Pancreas (tissue), 10 donors: Measurements from ENCODE around the gene RUNX1. TPM values are rescaled to one million over a fixed set of nuclear protein-coding genes. Genes with fewer than 3 reads are reported as not detected.

Experiments
- ATAC-seq, 4 donors: fragments of 200-7000 bp; cut with Tn5 transposase; one replicate each; pipeline versions ENCODE4 v1.8.0 to v1.9.1; 2020; ENCODE audit warnings: mild to moderate bottlenecking in 4 of 4, moderate library complexity in 4 of 4
- DNase-seq, 6 donors: peaks; one replicate each; pipeline ENCODE4 v3.0.0-alpha.2; 2020
- FAIRE-seq: peaks from 2 replicates; lab custom pipeline; 2012; peaks lifted over from hg19 to GRCh38; lab: Jason Lieb, UNC
- H3K27ac ChIP-seq, 4 donors: fragments of 200-600 bp; sonication (generic); 1 replicate in 3 of 4; 2 replicates in 1 of 4; pipeline versions ENCODE4 v1.5.0 to v1.8.0; 2020
- H3K27me3 ChIP-seq, 4 donors: fragments of 200-600 bp; one replicate each; pipeline ENCODE4 v1.8.0; 2021
- H3K36me3 ChIP-seq, 3 donors: fragments of 200-600 bp; sonication (generic) in 1 of 3; one replicate each; pipeline versions ENCODE4 v1.5.0 to v1.8.0; 2020 to 2021
- H3K4me1 ChIP-seq, 3 donors: fragments of 200-600 bp; one replicate each; pipeline ENCODE4 v1.8.0; 2021
- H3K4me3 ChIP-seq, 4 donors: fragments of 200-600 bp; sonication (generic) in 2 of 4; one replicate each; pipeline versions ENCODE4 v1.5.0 to v1.8.0; 2020 to 2021
- H3K9me3 ChIP-seq, 4 donors: fragments of 200-600 bp; one replicate each; pipeline ENCODE4 v1.8.0; 2021
- WGBS, 2 donors: extraction: QIAGEN DNeasy Blood & Tissue Kit; methylation state at CpG; one replicate each; pipeline ENCODE4 v1.1.7; 2013; 5-methylcytosine and 5-hydroxymethylcytosine counted together
- intact Hi-C, 3 donors: fragments of 100-400 bp; cut with DNase I; formaldehyde crosslinking; loops; one replicate each; pipeline versions ENCODE4 v1.11.1 to v1.14.2; 2022
- polyA plus RNA-seq, 2 donors: library from polyadenylated mRNA; stranded (reverse); fragments of 200-250 nt; gene quantifications; one replicate each; pipeline ENCODE4 v1.2.3, GENCODE V29; 2013
- total RNA-seq, 6 donors: library from RNA; stranded (reverse); fragmentation: NEBNext Ultra II Directional in 4 of 6; extraction: Animal tissue kit (Norgen Biotek cat#: 25700) in 4 of 6; gene quantifications; one replicate each; pipeline versions ENCODE4 v1.2.1 to v1.2.4, GENCODE V29; 2021 to 2023
- TF ChIP-seq, protein P1 (sequence below), 4 donors: fragments of 200-600 bp; sonication (generic) in 3 of 4; IDR thresholded peaks; one replicate each; pipeline versions ENCODE4 v1.5.0 to v1.8.0; 2021; ENCODE audit warnings: antibody characterized with exemption in 4 of 4
- donor health status: healthy with polysubstance abuse.
- donor health status: DM: no; HTN: no; CAD: no; lungs with moderate emphysema.
- donor health status: DM: no; HTN: no; CAD: no.
- donor health status: control.
- donor health status: control.
- donor health status: Bipolar disorder and iron deficiency.
- donor health status: DM: yes; HTN: yes; CAD: no.
- donor health status: DM: no; HTN: no; CAD: no.
- donor health status: DM: no; HTN: no; CAD: no.
- donor health status: DM: yes; HTN: yes; CAD: no.

The RUNX1 gene
- total and polyA plus RNA-seq, 8 donors = 2.1 to 38.2 (median 4.5) TPM

DNA sequence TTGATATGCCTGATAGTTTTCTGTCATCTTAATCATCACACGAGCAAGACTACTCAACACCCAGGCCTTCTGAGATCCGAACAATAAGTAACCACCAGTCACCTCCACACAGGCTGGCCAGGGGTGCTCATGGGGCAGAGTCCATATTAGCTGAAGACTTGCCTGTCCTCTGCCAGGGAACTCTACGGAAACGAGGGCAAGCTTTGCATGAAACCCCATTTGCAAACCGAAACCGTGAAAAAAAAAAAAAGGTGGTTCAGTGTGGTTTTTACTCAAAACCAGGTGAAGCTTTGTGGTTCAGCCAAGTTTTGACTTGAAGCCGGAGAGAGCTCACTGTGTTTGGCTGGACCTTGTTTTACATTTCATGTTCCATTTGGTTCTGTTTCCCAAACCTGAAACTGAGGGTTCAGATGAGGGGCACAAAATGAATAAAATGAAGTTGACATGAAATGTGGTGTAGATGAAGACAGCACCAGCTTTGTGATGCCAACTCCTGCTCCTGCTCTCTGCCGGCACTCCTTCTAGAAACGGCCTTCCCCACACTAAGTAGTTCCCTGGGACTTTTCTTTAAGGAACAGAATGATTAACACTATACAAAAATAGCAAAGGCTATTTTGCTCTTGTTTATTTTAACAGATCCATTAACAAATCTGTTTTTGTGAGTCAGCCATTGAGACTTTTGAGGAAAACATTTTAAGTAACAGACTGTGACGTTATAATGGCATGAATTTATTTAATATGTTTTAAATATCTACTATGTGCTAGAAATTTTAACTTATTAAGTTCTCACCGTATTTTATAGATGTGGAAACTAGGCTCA lies 74.7 kb downstream of the RUNX1 start:
- no peaks in the 10 kb centered on the region for H3K4me1 ChIP-seq
- TF ChIP-seq, protein P1, sequence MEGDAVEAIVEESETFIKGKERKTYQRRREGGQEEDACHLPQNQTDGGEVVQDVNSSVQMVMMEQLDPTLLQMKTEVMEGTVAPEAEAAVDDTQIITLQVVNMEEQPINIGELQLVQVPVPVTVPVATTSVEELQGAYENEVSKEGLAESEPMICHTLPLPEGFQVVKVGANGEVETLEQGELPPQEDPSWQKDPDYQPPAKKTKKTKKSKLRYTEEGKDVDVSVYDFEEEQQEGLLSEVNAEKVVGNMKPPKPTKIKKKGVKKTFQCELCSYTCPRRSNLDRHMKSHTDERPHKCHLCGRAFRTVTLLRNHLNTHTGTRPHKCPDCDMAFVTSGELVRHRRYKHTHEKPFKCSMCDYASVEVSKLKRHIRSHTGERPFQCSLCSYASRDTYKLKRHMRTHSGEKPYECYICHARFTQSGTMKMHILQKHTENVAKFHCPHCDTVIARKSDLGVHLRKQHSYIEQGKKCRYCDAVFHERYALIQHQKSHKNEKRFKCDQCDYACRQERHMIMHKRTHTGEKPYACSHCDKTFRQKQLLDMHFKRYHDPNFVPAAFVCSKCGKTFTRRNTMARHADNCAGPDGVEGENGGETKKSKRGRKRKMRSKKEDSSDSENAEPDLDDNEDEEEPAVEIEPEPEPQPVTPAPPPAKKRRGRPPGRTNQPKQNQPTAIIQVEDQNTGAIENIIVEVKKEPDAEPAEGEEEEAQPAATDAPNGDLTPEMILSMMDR (IDR thresholded peaks at IDR 0.05) = no peak
- FAIRE-seq (no peak), ATAC-seq (no peak), DNase-seq (no peak)
- intact Hi-C loops = no loop called here
- no peak overlapping the region for H3K27ac ChIP-seq
- no peak overlapping the region for H3K4me3 ChIP-seq
- H3K9me3 ChIP-seq = no peaks in the 10 kb centered on the region
- no peaks in the 10 kb centered on the region for H3K27me3 ChIP-seq
- 73 to 80% methylated on average over 11 of the region's 11 CpGs for WGBS, 2 donors
- H3K36me3 ChIP-seq = no peaks in the 10 kb centered on the region

DNA sequence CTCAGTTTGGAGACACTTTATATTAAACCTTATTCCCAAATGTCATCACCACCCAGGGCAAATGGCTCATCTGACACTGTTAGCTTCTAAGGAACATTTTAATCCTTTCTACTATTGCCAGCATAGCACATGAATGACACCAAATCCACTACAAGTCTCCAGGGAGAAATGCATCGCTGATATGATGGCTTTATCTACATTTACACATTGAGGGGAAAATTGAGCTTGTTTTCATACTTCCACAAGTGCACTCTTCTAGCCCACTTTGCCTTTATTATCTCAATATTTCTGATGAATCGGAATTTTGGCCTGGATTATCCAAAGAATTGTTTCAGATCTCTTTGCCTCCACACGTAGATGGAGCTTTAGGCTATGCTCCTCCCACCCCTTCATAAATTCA lies 75.4 kb downstream of the RUNX1 start:
- WGBS, 2 donors = 85 to 87% methylated on average over 3 of the region's 3 CpGs
- intact Hi-C loops = no loop called here
- no peak for FAIRE-seq

GRCh38 chr21:34971656-34972055 lies 77.4 kb downstream of the RUNX1 start:
- ATAC-seq (no peak), DNase-seq (no peak), FAIRE-seq (no peak)
- TF ChIP-seq, protein P1 (IDR thresholded peaks at IDR 0.05) = no peak
- 93 to 100% methylated on average over 1 of the region's 1 CpG for WGBS, 2 donors
- intact Hi-C loops = no loop called here
- no peaks in the 10 kb centered on the region for H3K27me3 ChIP-seq
- no peaks in the 10 kb centered on the region for H3K36me3 ChIP-seq
- H3K4me1 ChIP-seq = no peaks in the 10 kb centered on the region
- H3K9me3 ChIP-seq = no peaks in the 10 kb centered on the region
- no peak overlapping the region for H3K27ac ChIP-seq
- no peak overlapping the region for H3K4me3 ChIP-seq

More for the DNA sequence above, 75.4 kb downstream of the RUNX1 start:
- no peak for ATAC-seq
- TF ChIP-seq, protein P1 (IDR thresholded peaks at IDR 0.05) = no peak
- Histone ChIP-seq H3K27ac (no peak overlapping the region), H3K27me3 (no peaks in the 10 kb centered on the region), H3K4me3 (no peak overlapping the region), H3K36me3 (no peaks in the 10 kb centered on the region), H3K9me3 (no peaks in the 10 kb centered on the region), H3K4me1 (no peaks in the 10 kb centered on the region)
- DNase-seq = no peak

DNA sequence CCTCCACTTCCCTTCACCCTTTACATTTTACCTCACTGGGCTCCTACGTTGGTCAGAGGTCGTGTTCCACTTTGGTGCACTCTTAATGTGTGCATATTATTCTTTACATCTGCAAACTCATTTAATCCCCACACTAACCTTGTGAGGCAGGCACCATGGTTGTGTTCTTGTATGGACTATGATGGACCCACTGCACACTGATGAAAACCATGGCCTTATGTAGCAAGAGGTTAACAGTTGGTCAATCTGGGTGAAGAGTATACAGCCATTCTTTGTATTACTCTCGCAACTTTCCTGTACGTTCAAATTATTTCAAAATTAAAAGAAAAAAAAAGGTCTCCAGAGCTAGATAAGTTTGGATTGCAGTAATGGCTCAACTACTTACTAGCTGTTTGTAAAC lies 78.5 kb downstream of the RUNX1 start:
- Histone ChIP-seq H3K9me3 (no peaks in the 10 kb centered on the region), H3K27me3 (no peaks in the 10 kb centered on the region), H3K4me1 (no peaks in the 10 kb centered on the region), H3K36me3 (no peaks in the 10 kb centered on the region), H3K4me3 (no peak overlapping the region), H3K27ac (no peak overlapping the region)
- TF ChIP-seq, protein P1 (IDR thresholded peaks at IDR 0.05) = no peak
- no peak for ATAC-seq
- intact Hi-C loops = no loop called here
- WGBS, 2 donors = 85 to 88% methylated on average over 4 of the region's 4 CpGs
- FAIRE-seq = no peak
- no peak for DNase-seq

DNA sequence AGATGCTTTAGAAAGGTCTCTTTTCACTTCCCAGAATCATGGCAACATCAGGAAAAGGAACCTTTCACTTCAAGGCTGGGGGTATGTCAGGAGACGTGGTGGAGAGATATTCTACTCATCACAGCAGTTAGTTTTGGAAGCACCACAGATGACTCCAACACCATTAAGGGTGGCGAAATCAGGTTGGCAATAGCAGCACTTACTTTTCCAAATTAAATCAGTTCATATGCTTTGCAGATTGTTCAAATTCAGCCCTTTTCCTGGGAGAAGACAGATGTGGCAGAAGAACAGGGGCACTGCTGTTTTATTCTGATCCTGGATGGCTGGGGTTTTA lies 79.0 kb downstream of the RUNX1 start:
- Histone ChIP-seq H3K27me3 (no peaks in the 10 kb centered on the region), H3K9me3 (no peaks in the 10 kb centered on the region), H3K27ac (no peak overlapping the region), H3K4me1 (no peaks in the 10 kb centered on the region), H3K36me3 (no peaks in the 10 kb centered on the region), H3K4me3 (no peak overlapping the region)
- TF ChIP-seq, protein P1 (IDR thresholded peaks at IDR 0.05) = no peak
- no peak for FAIRE-seq
- 74 to 75% methylated on average over 2 of the region's 2 CpGs for WGBS, 2 donors
- DNase-seq = no peak
- no peak for ATAC-seq
- intact Hi-C loops = no loop called here
